Large intestine (tissue), 12 donors: Measurements from ENCODE around the gene COPS6. TPM values are rescaled to one million over a fixed set of nuclear protein-coding genes. Genes with fewer than 3 reads are reported as not detected.
A peak's percentile ranks its signal among the peaks of the same experiment; 100 is the strongest.

Source experiments
- DNase-seq, 2 donors: peaks; one replicate each; pipeline versions ENCODE4 v3.0.0 to v3.0.0-alpha.2; 2013
- H3K27ac ChIP-seq: one replicate; pipeline ENCODE4 v1.5.1; 2013; ENCODE audit warnings: low read length
- H3K27me3 ChIP-seq: 2 replicates; pipeline ENCODE4 v1.6.1; 2013; ENCODE audit warnings: low read length; ENCODE audit not compliant: control insufficient read depth, insufficient read depth
- H3K36me3 ChIP-seq: 2 replicates; pipeline ENCODE4 v1.6.1; 2013; ENCODE audit warnings: low read length; ENCODE audit not compliant: control insufficient read depth, insufficient read depth
- H3K4me1 ChIP-seq: one replicate; pipeline ENCODE4 v1.6.1; 2013; ENCODE audit warnings: low read length; ENCODE audit not compliant: control insufficient read depth, insufficient read depth
- H3K4me3 ChIP-seq: one replicate; pipeline ENCODE4 v1.5.1; 2013; ENCODE audit warnings: low read length
- H3K9me3 ChIP-seq: one replicate; pipeline ENCODE4 v1.6.1; 2013; ENCODE audit warnings: mild to moderate bottlenecking, low read depth, low read length, moderate library complexity; ENCODE audit not compliant: control insufficient read depth
- WGBS: methylation state at CpG from one replicate; pipeline ENCODE4 v1.1.5; 2013; ENCODE audit warnings: low lambda C conversion rate; ENCODE audit not compliant: insufficient coverage; 5-methylcytosine and 5-hydroxymethylcytosine counted together
- long read RNA-seq, 11 donors: transcript quantifications; one replicate each; lab custom pipeline, GENCODE V29; 2026
- polyA plus RNA-seq: library from polyadenylated mRNA; unstranded; fragments of 120-200 nt; gene quantifications from one replicate; pipeline ENCODE4 v1.2.1, GENCODE V29; 2013

The COPS6 gene
- polyA plus RNA-seq = 94.0 TPM
- long read RNA-seq, donor 1, transcript COPS6-201 (10 exons, 1,432 nt) = major isoform, 30 of 37 reads
- long read RNA-seq, donor 1, partial matches to known transcripts = 0 of 37 reads
- long read RNA-seq, donor 1, other reads (novel, unspliced or antisense) = 0 of 37 reads
- long read RNA-seq, donor 2, transcript COPS6-201 (10 exons, 1,432 nt) = major isoform, 60 of 91 reads
- long read RNA-seq, donor 2, partial matches to known transcripts = 23 of 91 reads
- long read RNA-seq, donor 2, other reads (novel, unspliced or antisense) = 0 of 91 reads
- long read RNA-seq, donor 3, transcript COPS6-201 (10 exons, 1,432 nt) = major isoform, 82 of 107 reads
- long read RNA-seq, donor 3, partial matches to known transcripts = 13 of 107 reads
- long read RNA-seq, donor 3, other reads (novel, unspliced or antisense) = 0 of 107 reads
- long read RNA-seq, donor 4, transcript COPS6-201 (10 exons, 1,432 nt) = major isoform, 6 of 7 reads
- long read RNA-seq, donor 4, partial matches to known transcripts = 0 of 7 reads
- long read RNA-seq, donor 4, other reads (novel, unspliced or antisense) = 0 of 7 reads
- long read RNA-seq, donor 5, transcript COPS6-201 (10 exons, 1,432 nt) = major isoform, 39 of 50 reads
- long read RNA-seq, donor 5, partial matches to known transcripts = 7 of 50 reads
- long read RNA-seq, donor 5, other reads (novel, unspliced or antisense) = 0 of 50 reads
- long read RNA-seq, donor 6, transcript COPS6-201 (10 exons, 1,432 nt) = major isoform, 55 of 73 reads
- long read RNA-seq, donor 6, partial matches to known transcripts = 11 of 73 reads
- long read RNA-seq, donor 6, other reads (novel, unspliced or antisense) = 0 of 73 reads
- long read RNA-seq, donor 7, transcript COPS6-201 (10 exons, 1,432 nt) = major isoform, 26 of 32 reads
- long read RNA-seq, donor 7, partial matches to known transcripts = 0 of 32 reads
- long read RNA-seq, donor 7, other reads (novel, unspliced or antisense) = 0 of 32 reads
- long read RNA-seq, donor 8, transcript COPS6-201 (10 exons, 1,432 nt) = major isoform, 75 of 96 reads
- long read RNA-seq, donor 8, partial matches to known transcripts = 11 of 96 reads
- long read RNA-seq, donor 8, other reads (novel, unspliced or antisense) = 0 of 96 reads
- long read RNA-seq, donor 9, transcript COPS6-201 (10 exons, 1,432 nt) = major isoform, 60 of 81 reads
- long read RNA-seq, donor 9, transcript COPS6-207 (3 exons, 835 nt) = minor isoform, 8 of 81 reads
- long read RNA-seq, donor 9, partial matches to known transcripts = 7 of 81 reads
- long read RNA-seq, donor 9, other reads (novel, unspliced or antisense) = 0 of 81 reads
- long read RNA-seq, donor 10, transcript COPS6-201 (10 exons, 1,432 nt) = major isoform, 60 of 75 reads
- long read RNA-seq, donor 10, transcript COPS6-207 (3 exons, 835 nt) = minor isoform, 5 of 75 reads
- long read RNA-seq, donor 10, partial matches to known transcripts = 5 of 75 reads
- long read RNA-seq, donor 10, other reads (novel, unspliced or antisense) = 0 of 75 reads
- long read RNA-seq, donor 11, transcript COPS6-201 (10 exons, 1,432 nt) = major isoform, 43 of 48 reads
- long read RNA-seq, donor 11, partial matches to known transcripts = 0 of 48 reads
- long read RNA-seq, donor 11, other reads (novel, unspliced or antisense) = 0 of 48 reads

GRCh38 chr7:100088621-100089457 lies at the start of gene COPS6:
Gene COPS6, plus strand, starts transcription at chr7:100088969. Its CDS starts 22 bp downstream, at chr7:100088991.
- Histone ChIP-seq H3K9me3 (no peaks in the 10 kb centered on the region), H3K36me3 (peaks cover 36% of the 10 kb centered on the region)

GRCh38 chr7:100040575-100040974 lies 48.2 kb upstream of the COPS6 start:
- Histone ChIP-seq H3K27ac (no peak overlapping the region), H3K36me3 (peaks cover 7% of the 10 kb centered on the region), H3K27me3 (no peaks in the 10 kb centered on the region), H3K4me1 (peaks cover 2% of the 10 kb centered on the region), H3K9me3 (no peaks in the 10 kb centered on the region), H3K4me3 (no peak overlapping the region)
- WGBS = no CpG with 5 or more reads among the region's 7 CpGs
- DNase-seq = no peak

More at GRCh38 chr7:100088621-100089457, at the start of gene COPS6:
- WGBS = no CpG with 5 or more reads among the region's 68 CpGs
- peak within 1 kb of the TSS; percentile 68 for H3K27ac ChIP-seq
- peak within 1 kb of the TSS; percentile 98 for H3K4me3 ChIP-seq
- H3K4me1 ChIP-seq = peaks cover 15% of the 10 kb centered on the region
- H3K27me3 ChIP-seq = no peaks in the 10 kb centered on the region
- peak; percentile 57 to 87 for DNase-seq

GRCh38 chr7:100044718-100045117 lies 44.1 kb upstream of the COPS6 start:
- H3K4me1 ChIP-seq = peaks cover 6% of the 10 kb centered on the region
- WGBS = no CpG with 5 or more reads among the region's 6 CpGs
- no peaks in the 10 kb centered on the region for H3K36me3 ChIP-seq
- DNase-seq = no peak
- H3K9me3 ChIP-seq = no peaks in the 10 kb centered on the region
- no peak overlapping the region for H3K4me3 ChIP-seq
- no peak overlapping the region for H3K27ac ChIP-seq
- H3K27me3 ChIP-seq = no peaks in the 10 kb centered on the region

GRCh38 chr7:100048680-100049079 lies 40.1 kb upstream of the COPS6 start:
- H3K9me3 ChIP-seq = no peaks in the 10 kb centered on the region
- peak in 1 of 2 donors; percentile 26 for DNase-seq
- H3K27me3 ChIP-seq = no peaks in the 10 kb centered on the region
- no peak overlapping the region for H3K4me3 ChIP-seq
- no peaks in the 10 kb centered on the region for H3K36me3 ChIP-seq
- peaks cover 10% of the 10 kb centered on the region for H3K4me1 ChIP-seq
- no CpG with 5 or more reads among the region's 4 CpGs for WGBS
- no peak overlapping the region for H3K27ac ChIP-seq

GRCh38 chr7:100049441-100050291 lies 39.1 kb upstream of the COPS6 start, which contains the start of gene ZSCAN21:
Gene ZSCAN21, plus strand, starts transcription at chr7:100049774. Its CDS starts 7,233 bp downstream, at chr7:100057007.
- H3K4me3 ChIP-seq = peak within 1 kb of the TSS; percentile 84
- peak; percentile 77 to 90 for DNase-seq
- WGBS = no CpG with 5 or more reads among the region's 47 CpGs
- H3K27me3 ChIP-seq = no peaks in the 10 kb centered on the region
- H3K36me3 ChIP-seq = no peaks in the 10 kb centered on the region
- H3K27ac ChIP-seq = peak within 1 kb of the TSS; percentile 97
- H3K9me3 ChIP-seq = no peaks in the 10 kb centered on the region
- peaks cover 10% of the 10 kb centered on the region for H3K4me1 ChIP-seq

GRCh38 chr7:100051611-100052010 lies 37.2 kb upstream of the COPS6 start:
- Histone ChIP-seq H3K9me3 (no peaks in the 10 kb centered on the region), H3K27me3 (no peaks in the 10 kb centered on the region), H3K4me1 (peaks cover 10% of the 10 kb centered on the region), H3K4me3 (no peak overlapping the region), H3K27ac (no peak overlapping the region), H3K36me3 (no peaks in the 10 kb centered on the region)
- WGBS = no CpG with 5 or more reads among the region's 3 CpGs
- DNase-seq = no peak

- peaks cover 15% of the 10 kb centered on the region for H3K36me3 ChIP-seq
- no CpG with 5 or more reads among the region's 3 CpGs for WGBS
- no peaks in the 10 kb centered on the region for H3K27me3 ChIP-seq
- DNase-seq = peak; percentile 63 to 69
- H3K27ac ChIP-seq = no peak overlapping the region
- peaks cover 10% of the 10 kb centered on the region for H3K4me1 ChIP-seq
- no peaks in the 10 kb centered on the region for H3K9me3 ChIP-seq
- H3K4me3 ChIP-seq = no peak overlapping the region
Observed at GRCh38 chr7:100053215-100053614, 35.6 kb upstream of the COPS6 start.

GRCh38 chr7:100057006-100057405 lies 31.8 kb upstream of the COPS6 start:
- Histone ChIP-seq H3K4me1 (no peaks in the 10 kb centered on the region), H3K9me3 (no peaks in the 10 kb centered on the region), H3K36me3 (peaks cover 34% of the 10 kb centered on the region), H3K27ac (no peak overlapping the region), H3K4me3 (no peak overlapping the region), H3K27me3 (no peaks in the 10 kb centered on the region)
- no peak for DNase-seq
- no CpG with 5 or more reads among the region's 10 CpGs for WGBS
